Measurements from ENCODE around the gene DFFB. TPM values are rescaled to one million over a fixed set of nuclear protein-coding genes. Genes with fewer than 3 reads are reported as not detected.

Gene DFFB
- total RNA-seq, 1 donor from 2014 or later: 45.4 TPM

DNA sequence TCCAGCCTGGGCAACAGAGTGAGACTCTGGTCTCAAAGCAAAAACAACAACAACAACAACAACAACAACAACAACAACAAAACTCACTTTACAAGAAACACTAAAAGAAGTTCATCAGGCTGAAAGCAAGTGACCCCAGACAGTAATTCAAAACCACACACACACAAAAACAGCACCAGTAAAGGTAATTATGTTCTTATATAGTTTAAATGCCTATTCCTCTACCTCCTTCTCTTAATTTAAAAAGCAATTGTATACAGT, 41.1 kb downstream of the DFFB start:
- H3K4me3 ChIP-seq: no peak overlapping the region
- no peaks in the 10 kb centered on the region for H3K9me3 ChIP-seq
- no peak for DNase-seq (ENCODE audit: low spot score in 2 of 2)
- H3K36me3 ChIP-seq: peaks cover 0 to 8% of the 10 kb centered on the region in 2 donors
- intact Hi-C loops (cut with DNase I): no loop called here
- TF ChIP-seq, protein P1, sequence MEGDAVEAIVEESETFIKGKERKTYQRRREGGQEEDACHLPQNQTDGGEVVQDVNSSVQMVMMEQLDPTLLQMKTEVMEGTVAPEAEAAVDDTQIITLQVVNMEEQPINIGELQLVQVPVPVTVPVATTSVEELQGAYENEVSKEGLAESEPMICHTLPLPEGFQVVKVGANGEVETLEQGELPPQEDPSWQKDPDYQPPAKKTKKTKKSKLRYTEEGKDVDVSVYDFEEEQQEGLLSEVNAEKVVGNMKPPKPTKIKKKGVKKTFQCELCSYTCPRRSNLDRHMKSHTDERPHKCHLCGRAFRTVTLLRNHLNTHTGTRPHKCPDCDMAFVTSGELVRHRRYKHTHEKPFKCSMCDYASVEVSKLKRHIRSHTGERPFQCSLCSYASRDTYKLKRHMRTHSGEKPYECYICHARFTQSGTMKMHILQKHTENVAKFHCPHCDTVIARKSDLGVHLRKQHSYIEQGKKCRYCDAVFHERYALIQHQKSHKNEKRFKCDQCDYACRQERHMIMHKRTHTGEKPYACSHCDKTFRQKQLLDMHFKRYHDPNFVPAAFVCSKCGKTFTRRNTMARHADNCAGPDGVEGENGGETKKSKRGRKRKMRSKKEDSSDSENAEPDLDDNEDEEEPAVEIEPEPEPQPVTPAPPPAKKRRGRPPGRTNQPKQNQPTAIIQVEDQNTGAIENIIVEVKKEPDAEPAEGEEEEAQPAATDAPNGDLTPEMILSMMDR (IDR thresholded peaks at IDR 0.05): no peak
- H3K27me3 ChIP-seq: no peaks in the 10 kb centered on the region
- peaks cover 3 to 7% of the 10 kb centered on the region in 2 donors for H3K4me1 ChIP-seq
- H3K27ac ChIP-seq: no peak overlapping the region

DNA sequence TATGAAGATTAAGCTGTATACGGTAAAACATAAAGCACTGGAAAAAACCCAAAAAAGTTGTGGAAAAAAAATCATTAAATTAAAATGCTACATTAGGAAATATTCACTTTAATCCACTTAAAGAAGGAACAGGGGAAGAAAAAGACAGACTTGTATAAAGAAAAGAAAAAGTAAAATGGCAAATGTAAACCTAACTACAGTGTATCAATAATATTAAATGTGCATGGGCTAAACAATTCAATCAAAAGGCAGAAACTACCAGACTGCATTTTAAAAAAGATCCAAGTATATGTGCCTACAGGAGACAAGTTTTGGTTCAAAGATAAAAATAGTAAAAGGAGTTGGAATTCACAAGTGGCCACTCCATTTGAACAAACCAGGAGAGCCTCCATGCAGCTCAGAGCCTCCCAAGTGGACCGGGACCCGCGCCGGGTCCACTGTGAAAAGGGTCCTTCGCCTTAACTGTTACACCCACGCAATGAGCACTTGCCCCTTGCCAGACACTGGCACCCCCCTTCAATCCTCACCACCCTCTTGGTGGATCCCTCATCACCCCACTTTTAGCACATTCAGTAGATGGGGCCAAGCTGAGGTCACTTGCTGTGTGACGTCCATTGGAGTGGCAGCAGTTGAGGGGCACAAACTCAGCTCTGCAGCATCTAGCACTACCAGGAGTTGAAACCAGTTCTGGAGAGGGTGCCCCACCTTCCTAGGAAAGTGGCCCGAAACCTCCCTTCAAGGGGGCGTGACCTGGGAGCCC, 41.9 kb downstream of the DFFB start:
- H3K4me1 ChIP-seq: peaks cover 3 to 7% of the 10 kb centered on the region in 2 donors
- DNase-seq (ENCODE audit: low spot score in 2 of 2): no peak
- H3K27me3 ChIP-seq: no peaks in the 10 kb centered on the region
- peaks cover 0 to 8% of the 10 kb centered on the region in 2 donors for H3K36me3 ChIP-seq
- TF ChIP-seq, protein P1 (IDR thresholded peaks at IDR 0.05): no peak
- no peaks in the 10 kb centered on the region for H3K9me3 ChIP-seq
- peak overlapping the region; percentile 86 to 95 for H3K4me3 ChIP-seq
- H3K27ac ChIP-seq: peak overlapping the region; percentile 95 to 98
- intact Hi-C loops (cut with DNase I): no loop called here

DNA sequence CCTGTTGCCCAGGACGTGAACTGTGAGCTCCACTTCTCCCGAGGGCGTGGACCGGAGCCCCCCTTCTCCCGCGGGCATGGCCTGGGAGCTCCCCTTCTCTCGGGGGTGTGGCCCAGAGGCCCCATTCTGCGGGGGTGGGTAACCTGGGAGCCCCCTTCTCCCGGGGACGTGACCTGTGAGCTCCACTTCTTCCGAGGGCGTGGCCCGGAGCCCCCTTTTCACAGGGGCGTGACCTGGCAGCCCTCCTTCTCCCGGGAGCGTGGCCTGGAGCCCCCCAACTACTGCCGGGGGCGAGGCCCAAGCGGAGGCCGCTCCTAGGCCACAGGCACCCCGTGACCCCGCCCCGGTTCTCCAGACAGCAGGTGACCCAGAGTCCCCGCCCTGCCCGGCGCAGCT, 42.5 kb downstream of the DFFB start:
- TF ChIP-seq, protein P1 (IDR thresholded peaks at IDR 0.05): no peak
- Histone ChIP-seq H3K9me3 (no peaks in the 10 kb centered on the region), H3K4me1 (peaks cover 3 to 7% of the 10 kb centered on the region in 2 donors), H3K27me3 (no peaks in the 10 kb centered on the region), H3K27ac (peak overlapping the region; percentile 95 to 98), H3K36me3 (peaks cover 0 to 8% of the 10 kb centered on the region in 2 donors), H3K4me3 (peak overlapping the region; percentile 86 to 95)
- intact Hi-C loops (cut with DNase I): loop anchor here (2.0 to 5.0 kb wide), 4 partner anchors 43 to 1487 kb away; partner anchors contain the start of genes CEP104, DFFB, LRRC47 and PEX10
- no peak for DNase-seq (ENCODE audit: low spot score in 2 of 2)

GRCh38 chr1:3900150-3900968, 43.1 kb downstream of the DFFB start, which contains the start of gene C1orf174:
Gene C1orf174 (minus strand): TSS chr1:3900272. CDS start chr1:3900186, 86 bp downstream.
- TF ChIP-seq, protein P1 (IDR thresholded peaks at IDR 0.05): no peak
- peak; percentile 92 to 98 for DNase-seq (ENCODE audit: low spot score in 2 of 2)
- H3K27ac ChIP-seq: peak within 1 kb of the TSS; percentile 95 to 98
- H3K4me3 ChIP-seq: peak within 1 kb of the TSS; percentile 86 to 95
- H3K36me3 ChIP-seq: peaks cover 0 to 5% of the 10 kb centered on the region in 2 donors
- no peaks in the 10 kb centered on the region for H3K27me3 ChIP-seq
- no peaks in the 10 kb centered on the region for H3K9me3 ChIP-seq
- intact Hi-C loops (cut with DNase I): loop anchor here (2.0 to 5.0 kb wide), 4 partner anchors 44 to 1488 kb away; partner anchors contain the start of genes CEP104, DFFB, LRRC47 and PEX10
- H3K4me1 ChIP-seq: peaks cover 3 to 7% of the 10 kb centered on the region in 2 donors

- intact Hi-C loops (cut with DNase I): loop anchor here (2.0 to 5.0 kb wide), 4 partner anchors 44 to 1488 kb away; partner anchors contain the start of genes CEP104, DFFB, LRRC47 and PEX10
- peak; percentile 95 to 99 for DNase-seq (ENCODE audit: low spot score in 2 of 2)
- H3K27me3 ChIP-seq: no peaks in the 10 kb centered on the region
- no peaks in the 10 kb centered on the region for H3K36me3 ChIP-seq
- peak overlapping the region; percentile 95 to 98 for H3K27ac ChIP-seq
- peak overlapping the region; percentile 86 to 95 for H3K4me3 ChIP-seq
- peaks cover 3 to 7% of the 10 kb centered on the region in 2 donors for H3K4me1 ChIP-seq
- no peaks in the 10 kb centered on the region for H3K9me3 ChIP-seq
- TF ChIP-seq, protein P1 (IDR thresholded peaks at IDR 0.05): no peak
Measured at GRCh38 chr1:3900969-3901529, 43.8 kb downstream of the DFFB start.
